GM12875 (cell line): ENCODE results near the gene XKR7.
"Not testable (repeated sequence)": the region's sequence is repeated elsewhere in the genome, so short reads cannot be mapped to it uniquely, and the experiment has no call there.

Experiments
- H3K4me3 ChIP-seq: one replicate; pipeline ENCODE4 v1.5.1; 2011; ENCODE audit warnings: low read depth, low read length, control low read depth
- CTCF ChIP-seq: IDR thresholded peaks from 2 replicates; pipeline ENCODE4 v1.5.1; 2011; ENCODE audit warnings: low read depth, mild to moderate bottlenecking, control low read depth, inconsistent platforms, low read length, moderate library complexity, borderline replicate concordance; ENCODE audit not compliant: insufficient read depth

The XKR7 gene

GRCh38 chr20:31967830-31968249 lies at the start of gene XKR7:
XKR7 (plus strand) TSS chr20:31968151; CDS start chr20:31968176, 25 bp downstream.
- no peak within 1 kb of the TSS for H3K4me3 ChIP-seq
- no peak for TF ChIP-seq CTCF

GRCh38 chr20:31918466-31919105 lies 49.4 kb upstream of the XKR7 start:
- H3K4me3 ChIP-seq, result no peak overlapping the region
- TF ChIP-seq CTCF, result no peak

- H3K4me3 ChIP-seq, result no peak overlapping the region
- no peak for TF ChIP-seq CTCF
These were observed 48.4 kb upstream of the XKR7 start for GRCh38 chr20:31919410-31920155.

- TF ChIP-seq CTCF, result no peak
- no peak overlapping the region for H3K4me3 ChIP-seq
These were observed 47.6 kb upstream of the XKR7 start for GRCh38 chr20:31920275-31920855.

- H3K4me3 ChIP-seq, result not testable (repeated sequence)
These were observed 46.5 kb upstream of the XKR7 start for GRCh38 chr20:31921480-31921879.

- H3K4me3 ChIP-seq, result no peak overlapping the region
- TF ChIP-seq CTCF, result no peak
These were observed 45.8 kb upstream of the XKR7 start for GRCh38 chr20:31922181-31922580.

GRCh38 chr20:31922588-31922987 lies 45.4 kb upstream of the XKR7 start:
- TF ChIP-seq CTCF, result no peak
- no peak overlapping the region for H3K4me3 ChIP-seq
